ENCODE data around the gene MYO1H.

MYO1H gene

GRCh38 chr12:109447482-109447881 lies 99.8 kb downstream of the MYO1H start (continued):
- TF ChIP-seq ZNF473 (tag by site-specific recombination; IDR thresholded peaks at IDR 0.05) = no peak
- no peak for TF ChIP-seq ZNF768 (tag by site-specific recombination; IDR thresholded peaks at IDR 0.05)
- TF ChIP-seq ZNF121 (tag by site-specific recombination; IDR thresholded peaks at IDR 0.05) = no peak
- TF ChIP-seq ZNF146 (tag by site-specific recombination; IDR thresholded peaks at IDR 0.05) = no peak
- no peak for TF ChIP-seq ZNF571 (tag by site-specific recombination; IDR thresholded peaks at IDR 0.05)
- TF ChIP-seq ZNF398 (tag by site-specific recombination; IDR thresholded peaks at IDR 0.05) = no peak

DNA sequence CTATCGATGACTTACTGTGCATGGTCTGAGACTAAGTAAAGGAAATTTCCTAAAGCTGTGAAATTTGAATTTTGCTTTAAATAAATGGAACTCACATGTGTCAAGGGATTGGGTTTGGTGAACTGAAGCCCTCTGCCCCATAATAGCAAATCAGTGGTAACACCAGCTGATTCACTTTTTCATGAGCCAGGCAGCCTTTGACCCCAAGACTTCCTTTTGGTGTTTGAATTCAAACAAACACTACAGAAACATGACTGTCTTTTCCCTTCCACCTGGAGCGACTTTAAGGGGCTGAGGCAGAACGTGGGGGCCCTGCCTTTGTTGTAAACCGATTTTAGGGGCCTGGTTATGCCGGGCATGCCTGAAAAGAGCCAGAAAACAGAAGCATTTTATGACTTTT lies 100.6 kb downstream of the MYO1H start:
- Histone ChIP-seq H3K9me3 (ENCODE audit: control insufficient read depth, insufficient read depth, low read depth, low read length) (no peaks in the 10 kb centered on the region), H3K4me3 (ENCODE audit: low read depth, low read length) (no peak overlapping the region), H3K36me3 (ENCODE audit: control insufficient read depth in 2 of 2, insufficient read depth in 1 of 2, low read length in 2 of 2) (peaks cover 5 to 61% of the 10 kb centered on the region in 2 experiments), H3K4me1 (ENCODE audit: control insufficient read depth, insufficient read depth, low read length) (no peaks in the 10 kb centered on the region), H3K27ac (ENCODE audit: extremely low read depth, low read depth, low read length) (no peak overlapping the region)
- TF ChIP-seq ZNF174 (tag by site-specific recombination; IDR thresholded peaks at IDR 0.05) (no peak), ZSCAN16 (tag by site-specific recombination; IDR thresholded peaks at IDR 0.05) (no peak), ZNF571 (tag by site-specific recombination; IDR thresholded peaks at IDR 0.05) (no peak), ZNF510 (tag by site-specific recombination; IDR thresholded peaks at IDR 0.05; ENCODE audit: insufficient replicate concordance) (no peak), ZNF600 (tag by site-specific recombination; IDR thresholded peaks at IDR 0.05) (no peak), ZNF302 (tag by site-specific recombination; IDR thresholded peaks at IDR 0.05; ENCODE audit: low read depth) (no peak), ZNF266 (tag by site-specific recombination; IDR thresholded peaks at IDR 0.05; ENCODE audit: low read depth) (no peak), ZBTB26 (tag by site-specific recombination; optimal IDR thresholded peaks at IDR 0.05) (no peak), ZNF580 (tag by site-specific recombination; IDR thresholded peaks at IDR 0.05) (no peak), ZNF561 (tag by site-specific recombination; IDR thresholded peaks at IDR 0.05; ENCODE audit: borderline replicate concordance) (no peak), ZNF660 (tag by site-specific recombination; IDR thresholded peaks at IDR 0.05) (no peak), GLI4 (tag by site-specific recombination; IDR thresholded peaks at IDR 0.05) (no peak), KLF1 (tag by site-specific recombination; IDR thresholded peaks at IDR 0.05) (no peak), ZNF707 (tag by site-specific recombination; IDR thresholded peaks at IDR 0.05) (no peak), PRDM4 (tag by site-specific recombination; IDR thresholded peaks at IDR 0.05) (no peak), PRDM1 (tag by site-specific recombination; IDR thresholded peaks at IDR 0.05) (no peak), ZNF530 (tag by site-specific recombination; IDR thresholded peaks at IDR 0.05; ENCODE audit: low read depth) (no peak), ZNF548 (tag by site-specific recombination; IDR thresholded peaks at IDR 0.05) (no peak), ZNF114 (tag by site-specific recombination; IDR thresholded peaks at IDR 0.05) (no peak)
- ChIA-PET CTCF (interaction anchor here (1.1 to 1.2 kb wide), 2 partner anchors 14 to 25 kb away, joined by 3 to 4 read pairs; no protein-coding TSS in a partner anchor), POLR2A (no interaction called here)
